HepG2 (cell line): Measurements from ENCODE around the gene SLC16A3. TPM values are rescaled to one million over a fixed set of nuclear protein-coding genes. Genes with fewer than 3 reads are reported as not detected.

Experiments
- AKAP8 ChIP-seq: sonication (generic); formaldehyde crosslinking; IDR thresholded peaks from 2 replicates; pipeline ENCODE4 v1.5.1; 2020; ENCODE audit warnings: mild to moderate bottlenecking, missing genetic modification reagents
- CCDC6 ChIP-seq: sonication (generic); formaldehyde crosslinking; IDR thresholded peaks from 2 replicates; pipeline ENCODE4 v1.8.1; 2022; ENCODE audit warnings: mild to moderate bottlenecking, missing genetic modification reagents, moderate library complexity
- HDAC1 ChIP-seq: sonication (generic); formaldehyde crosslinking; IDR thresholded peaks from 2 replicates; pipeline ENCODE4 v1.5.1; 2020; ENCODE audit warnings: mild to moderate bottlenecking, missing genetic modification reagents
- HNRNPH1 ChIP-seq: fragments of 200-400 bp; formaldehyde crosslinking; optimal IDR thresholded peaks from 2 replicates; pipeline ENCODE3; 2017; ENCODE audit warnings: mild to moderate bottlenecking, low read depth, low read length
- HOXA7 ChIP-seq: sonication (generic); formaldehyde crosslinking; IDR thresholded peaks from 2 replicates; pipeline ENCODE4 v1.8.1; 2022; ENCODE audit warnings: mild to moderate bottlenecking, missing genetic modification reagents, moderate library complexity
- IRX3 ChIP-seq: sonication (generic); formaldehyde crosslinking; IDR thresholded peaks from 2 replicates; pipeline ENCODE4 v1.8.1; 2023; ENCODE audit warnings: mild to moderate bottlenecking, low read depth, missing genetic modification reagents, borderline replicate concordance
- KAT7 ChIP-seq: IDR thresholded peaks from 2 replicates; pipeline ENCODE4 v1.6.1; 2018; ENCODE audit warnings: borderline replicate concordance, missing compliant biosample characterization
- KDM6A ChIP-seq: IDR thresholded peaks from 2 replicates; pipeline ENCODE4 v1.6.1; 2016; ENCODE audit warnings: low read depth
- KLF12 ChIP-seq: sonication (generic); formaldehyde crosslinking; IDR thresholded peaks from 2 replicates; pipeline ENCODE4 v1.4.0; 2020; ENCODE audit warnings: missing genetic modification reagents, borderline replicate concordance
- MZF1 ChIP-seq: sonication (generic); formaldehyde crosslinking; IDR thresholded peaks from 2 replicates; pipeline ENCODE4 v1.8.1; 2023; ENCODE audit warnings: mild to moderate bottlenecking, missing genetic modification reagents, borderline replicate concordance
- NFATC3 ChIP-seq: sonication (generic); formaldehyde crosslinking; IDR thresholded peaks from 2 replicates; pipeline ENCODE4 v1.5.1; 2020; ENCODE audit warnings: mild to moderate bottlenecking, missing genetic modification reagents
- PLRG1 ChIP-seq: fragments of 450-650 bp; conservative IDR thresholded peaks from 2 replicates; pipeline ENCODE4 v1.6.1; 2016
- STAG1 ChIP-seq: sonication (generic); formaldehyde crosslinking; IDR thresholded peaks from 2 replicates; pipeline ENCODE4 v1.4.0; 2020; ENCODE audit warnings: missing genetic modification reagents
- TIGD3 ChIP-seq: sonication (generic); formaldehyde crosslinking; IDR thresholded peaks from 2 replicates; pipeline ENCODE4 v1.5.1; 2020; ENCODE audit warnings: mild to moderate bottlenecking, missing genetic modification reagents, borderline replicate concordance
- ZBTB25 ChIP-seq: IDR thresholded peaks from 2 replicates; pipeline ENCODE4 v1.6.1; 2018; ENCODE audit warnings: missing genetic modification reagents
- ZNF331 ChIP-seq: sonication (generic); formaldehyde crosslinking; IDR thresholded peaks from 2 replicates; pipeline ENCODE4 v1.4.0; 2020; ENCODE audit warnings: missing genetic modification reagents
- ZNF354B ChIP-seq: sonication (generic); formaldehyde crosslinking; IDR thresholded peaks from 2 replicates; pipeline ENCODE4 v1.8.0; 2022; ENCODE audit warnings: mild to moderate bottlenecking, missing genetic modification reagents
- ZNF547 ChIP-seq: sonication (generic); formaldehyde crosslinking; IDR thresholded peaks from 2 replicates; pipeline ENCODE4 v1.5.1; 2020; ENCODE audit warnings: mild to moderate bottlenecking, missing genetic modification reagents
- ZNF615 ChIP-seq: sonication (generic); formaldehyde crosslinking; IDR thresholded peaks from 2 replicates; pipeline ENCODE4 v1.5.0; 2020; ENCODE audit warnings: mild to moderate bottlenecking, missing genetic modification reagents, borderline replicate concordance
- ZNF646 ChIP-seq: sonication (generic); formaldehyde crosslinking; IDR thresholded peaks from 2 replicates; pipeline ENCODE4 v1.9.0; 2021; ENCODE audit warnings: mild to moderate bottlenecking, missing genetic modification reagents
- ZSCAN12 ChIP-seq: sonication (generic); formaldehyde crosslinking; IDR thresholded peaks from 2 replicates; pipeline ENCODE4 v1.9.0; 2021; ENCODE audit warnings: mild to moderate bottlenecking, missing genetic modification reagents
- polyA plus RNA-seq, 8 experiments: library from polyadenylated mRNA; depleted of rRNA in 3 of 8; stranded (reverse) in 7 of 8; unstranded in 1 of 8; fragments of >200 nt; fragmentation: Illumina TruSeq in 4 of 8; extraction: Trizol in 4 of 8; gene quantifications; 2 replicates each; pipeline versions ENCODE4 v1.2.1 to v1.2.3, GENCODE V29; 2011 to 2016; ENCODE audit warnings: low read depth in 4 of 8, missing spikeins in 1 of 8, mixed read lengths in 1 of 8; ENCODE audit not compliant: insufficient read depth in 1 of 8
- total RNA-seq, 5 experiments: library from RNA; depleted of rRNA; stranded (reverse); fragments of >200 nt; fragmentation: Illumina TruSeq; extraction: Trizol; gene quantifications; 2 replicates each; pipeline ENCODE4 v1.2.3, GENCODE V29; 2016; ENCODE audit warnings: low read depth in 1 of 5

The SLC16A3 gene
- total and polyA plus RNA-seq, 2 of the 13 experiments (the other 11 are each of a cell fraction or from before 2014, with no cell fraction given): 242 to 349 TPM

GRCh38 chr17:82273327-82274133 is 44.7 kb downstream of the SLC16A3 start, which contains the start of gene CSNK1D (continued):
- TF ChIP-seq ZNF646 (CRISPR knock-in tag) (peak; percentile 62; the same call in 1 of the 2 replicates), ZNF615 (CRISPR knock-in tag) (peak; percentile 90), AKAP8 (CRISPR knock-in tag) (peak; percentile 79; the same call in 1 of the 2 replicates), HDAC1 (peak; percentile 89), HNRNPH1 (no peak), KAT7 (CRISPR knock-in tag) (peak; percentile 96), KLF12 (CRISPR knock-in tag) (peak; percentile 74; the same call in 1 of the 2 replicates), ZNF354B (peak; percentile 87; the same call in 1 of the 2 replicates), ZBTB25 (CRISPR knock-in tag) (peak; percentile 89; the same call in 1 of the 2 replicates), ZNF547 (peak; percentile 98), STAG1 (CRISPR knock-in tag) (no peak; the same call in 1 of the 2 replicates), NFATC3 (CRISPR knock-in tag) (peak; percentile 46; the same call in 1 of the 2 replicates), KDM6A (CRISPR knock-in tag) (0 out of 2 replicates have a peak, but pooled peaks have one; percentile 21), HOXA7 (CRISPR knock-in tag) (no peak), CCDC6 (peak; percentile 91; the same call in 1 of the 2 replicates), PLRG1 (no peak), ZNF331 (CRISPR knock-in tag) (peak; percentile 8; the same call in 1 of the 2 replicates), IRX3 (no peak; the same call in 1 of the 2 replicates), MZF1 (CRISPR knock-in tag) (no peak), TIGD3 (CRISPR knock-in tag) (0 out of 2 replicates have a peak, but pooled peaks have one; percentile 52), ZSCAN12 (CRISPR knock-in tag) (no peak)
